ENCODE results near the gene LRTM2. TPM values are rescaled to one million over a fixed set of nuclear protein-coding genes. Genes with fewer than 3 reads are reported as not detected.

The LRTM2 gene
- total RNA-seq, 4 donors from 2014 or later = 0.26 TPM; not detected in 3

DNA sequence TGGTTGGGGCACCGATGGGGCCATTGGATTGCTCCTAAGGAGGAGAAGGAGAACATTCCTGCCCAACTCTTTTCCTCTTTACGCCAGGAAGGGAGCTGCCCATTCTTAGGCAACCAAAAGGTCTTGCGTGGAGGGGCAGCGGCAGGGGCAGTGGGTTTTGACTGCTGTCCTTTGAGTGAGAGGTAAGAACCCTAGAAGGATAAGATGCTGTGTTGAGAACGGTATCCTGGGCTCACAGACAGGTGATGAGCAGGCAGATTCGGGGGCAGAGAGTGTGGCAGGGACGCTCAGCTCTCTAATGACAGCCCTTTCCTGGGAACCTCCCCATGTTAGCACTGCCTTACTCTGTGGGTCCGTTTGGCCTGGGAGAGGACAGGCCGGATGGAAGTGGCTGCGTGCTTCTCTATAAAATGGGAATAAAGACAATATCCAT lies 13.2 kb downstream of the LRTM2 start:
- H3K27ac ChIP-seq = no peak overlapping the region
- H3K27me3 ChIP-seq = peaks cover 58% of the 10 kb centered on the region
- TF ChIP-seq POLR2A (IDR thresholded peaks at IDR 0.05) (no peak), EP300 (IDR thresholded peaks at IDR 0.05) (no peak), POLR2AphosphoS5 (IDR thresholded peaks at IDR 0.05) (no peak)
- TF ChIP-seq, protein P1, sequence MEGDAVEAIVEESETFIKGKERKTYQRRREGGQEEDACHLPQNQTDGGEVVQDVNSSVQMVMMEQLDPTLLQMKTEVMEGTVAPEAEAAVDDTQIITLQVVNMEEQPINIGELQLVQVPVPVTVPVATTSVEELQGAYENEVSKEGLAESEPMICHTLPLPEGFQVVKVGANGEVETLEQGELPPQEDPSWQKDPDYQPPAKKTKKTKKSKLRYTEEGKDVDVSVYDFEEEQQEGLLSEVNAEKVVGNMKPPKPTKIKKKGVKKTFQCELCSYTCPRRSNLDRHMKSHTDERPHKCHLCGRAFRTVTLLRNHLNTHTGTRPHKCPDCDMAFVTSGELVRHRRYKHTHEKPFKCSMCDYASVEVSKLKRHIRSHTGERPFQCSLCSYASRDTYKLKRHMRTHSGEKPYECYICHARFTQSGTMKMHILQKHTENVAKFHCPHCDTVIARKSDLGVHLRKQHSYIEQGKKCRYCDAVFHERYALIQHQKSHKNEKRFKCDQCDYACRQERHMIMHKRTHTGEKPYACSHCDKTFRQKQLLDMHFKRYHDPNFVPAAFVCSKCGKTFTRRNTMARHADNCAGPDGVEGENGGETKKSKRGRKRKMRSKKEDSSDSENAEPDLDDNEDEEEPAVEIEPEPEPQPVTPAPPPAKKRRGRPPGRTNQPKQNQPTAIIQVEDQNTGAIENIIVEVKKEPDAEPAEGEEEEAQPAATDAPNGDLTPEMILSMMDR (IDR thresholded peaks at IDR 0.05) = no peak
- H3K4me1 ChIP-seq = peaks cover 9% of the 10 kb centered on the region
- H3K36me3 ChIP-seq = no peaks in the 10 kb centered on the region
- 76% methylated on average over 10 of the region's 10 CpGs for WGBS
- no peaks in the 10 kb centered on the region for H3K9me3 ChIP-seq
- DNase-seq (ENCODE audit: low spot score in 2 of 2) = no peak
- H3K4me3 ChIP-seq = no peak overlapping the region

DNA sequence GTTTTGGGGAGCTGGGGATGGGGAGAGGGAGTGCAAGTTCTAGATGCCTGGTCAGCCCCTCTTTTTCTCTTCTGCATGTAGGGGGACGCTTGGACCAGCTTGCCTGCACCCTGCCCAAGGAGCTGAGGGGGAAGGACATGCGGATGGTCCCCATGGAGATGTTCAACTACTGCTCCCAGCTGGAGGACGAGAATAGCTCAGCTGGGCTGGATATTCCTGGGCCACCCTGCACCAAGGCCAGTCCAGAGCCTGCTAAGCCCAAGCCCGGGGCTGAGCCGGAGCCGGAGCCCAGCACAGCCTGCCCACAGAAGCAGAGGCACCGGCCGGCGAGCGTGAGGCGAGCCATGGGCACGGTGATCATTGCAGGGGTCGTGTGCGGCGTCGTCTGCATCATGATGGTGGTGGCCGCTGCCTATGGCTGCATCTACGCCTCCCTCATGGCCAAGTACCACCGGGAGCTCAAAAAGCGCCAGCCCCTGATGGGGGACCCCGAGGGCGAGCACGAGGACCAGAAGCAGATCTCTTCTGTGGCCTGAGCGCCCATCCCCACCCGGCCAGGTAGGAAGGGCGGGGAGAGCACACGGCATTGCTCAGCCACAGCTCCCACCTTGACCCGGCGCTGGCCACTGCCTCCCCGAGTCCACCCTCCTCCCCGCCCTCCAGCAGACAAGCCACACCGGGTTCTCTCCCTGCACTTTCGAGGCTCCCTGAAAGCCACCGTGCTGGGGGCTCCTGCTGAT lies 14.0 kb downstream of the LRTM2 start:
- Histone ChIP-seq H3K27ac (no peak overlapping the region), H3K27me3 (peaks cover 58% of the 10 kb centered on the region), H3K36me3 (no peaks in the 10 kb centered on the region), H3K9me3 (no peaks in the 10 kb centered on the region), H3K4me3 (no peak overlapping the region), H3K4me1 (peaks cover 9% of the 10 kb centered on the region)
- no peak for DNase-seq (ENCODE audit: low spot score in 2 of 2)
- TF ChIP-seq EP300 (IDR thresholded peaks at IDR 0.05) = no peak
- WGBS = 60% methylated on average over 4 of the region's 34 CpGs

DNA sequence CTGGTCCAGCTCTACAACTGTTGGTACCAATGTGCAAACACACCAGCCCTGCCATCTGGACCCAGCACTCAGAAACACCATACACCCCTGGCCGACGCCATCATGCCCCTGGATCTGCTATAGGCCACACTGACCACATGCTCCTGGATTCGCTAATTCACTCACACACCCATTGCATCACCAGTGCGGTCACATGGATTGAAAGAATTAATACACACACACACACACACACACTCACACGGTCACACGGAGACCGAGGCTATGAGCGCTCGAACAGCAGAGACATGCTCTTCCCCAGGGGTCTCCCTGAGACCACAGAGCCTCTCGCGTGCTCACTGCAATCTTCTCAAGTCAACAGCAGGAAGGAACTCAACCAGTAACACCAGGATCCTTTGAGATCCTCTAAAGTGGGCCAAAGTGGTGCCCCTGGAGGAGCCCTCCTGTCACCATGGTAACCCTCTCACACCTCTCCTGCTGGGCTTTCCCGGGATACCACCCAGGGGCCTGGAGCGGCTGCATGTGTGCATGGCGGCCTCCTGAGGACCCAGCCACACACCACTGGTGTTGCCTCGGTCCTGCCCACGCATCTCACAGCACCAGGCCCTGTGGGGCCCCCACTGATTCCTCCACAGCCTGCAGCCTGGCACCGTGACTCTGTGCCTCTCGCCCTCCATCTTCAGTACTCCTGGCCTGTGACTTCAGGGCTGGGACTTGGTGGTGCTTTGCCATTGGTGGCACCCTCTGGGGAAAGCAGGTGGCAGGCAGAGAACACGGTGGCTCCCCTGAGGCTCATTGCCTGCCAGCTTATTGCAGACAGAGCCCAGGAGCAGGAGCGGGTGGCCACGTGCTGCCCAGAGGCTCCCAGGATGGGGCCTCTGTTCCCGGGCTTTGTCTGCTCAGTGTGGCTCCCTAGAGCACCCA lies 15.1 kb downstream of the LRTM2 start:
- WGBS = 87% methylated on average over 19 of the region's 22 CpGs
- TF ChIP-seq POLR2A (IDR thresholded peaks at IDR 0.05) (no peak), EP300 (IDR thresholded peaks at IDR 0.05) (no peak), POLR2AphosphoS5 (IDR thresholded peaks at IDR 0.05) (no peak)
- TF ChIP-seq, protein P1 (IDR thresholded peaks at IDR 0.05) = no peak

DNA sequence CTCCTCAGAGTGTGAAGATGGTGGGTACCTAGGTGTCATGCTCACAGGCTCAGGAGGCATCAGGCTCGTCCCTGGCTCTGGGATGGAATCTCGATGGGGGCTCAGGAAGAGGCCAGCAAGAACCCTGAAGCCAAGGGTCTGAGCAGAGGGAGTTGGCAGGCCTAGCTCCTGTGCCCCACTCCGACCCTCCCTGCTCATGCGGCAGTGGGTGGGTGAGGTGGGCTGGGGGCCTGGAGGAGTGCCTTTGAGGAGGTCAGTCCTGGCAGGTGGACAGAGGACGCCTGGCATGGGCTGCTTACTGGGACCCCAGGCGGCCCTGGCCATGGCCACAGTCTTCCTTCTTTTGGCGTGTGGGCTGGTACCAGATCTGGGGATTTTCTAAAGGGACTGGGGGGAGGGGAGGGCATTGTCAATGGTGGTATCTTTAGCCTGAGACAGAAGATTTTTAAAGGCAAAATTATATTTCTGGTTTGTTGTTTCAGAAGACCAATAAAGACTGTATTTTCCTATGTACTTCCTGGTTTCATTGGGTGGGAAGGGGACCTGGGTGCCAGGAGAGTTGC lies 16.0 kb downstream of the LRTM2 start:
- Histone ChIP-seq H3K4me3 (no peak overlapping the region), H3K27ac (no peak overlapping the region), H3K36me3 (no peaks in the 10 kb centered on the region), H3K4me1 (peaks cover 3% of the 10 kb centered on the region), H3K9me3 (no peaks in the 10 kb centered on the region), H3K27me3 (peaks cover 41% of the 10 kb centered on the region)
- DNase-seq (ENCODE audit: low spot score in 2 of 2) = no peak
- WGBS = 60% methylated on average over 7 of the region's 7 CpGs
- no peak for TF ChIP-seq POLR2AphosphoS5 (IDR thresholded peaks at IDR 0.05)
- TF ChIP-seq, protein P1 (IDR thresholded peaks at IDR 0.05) = no peak
- TF ChIP-seq EP300 (IDR thresholded peaks at IDR 0.05) = no peak
- no peak for TF ChIP-seq POLR2A (IDR thresholded peaks at IDR 0.05)

More for the DNA sequence above, 15.1 kb downstream of the LRTM2 start:
- Histone ChIP-seq H3K4me3 (no peak overlapping the region), H3K27me3 (peaks cover 50% of the 10 kb centered on the region), H3K9me3 (no peaks in the 10 kb centered on the region), H3K36me3 (no peaks in the 10 kb centered on the region), H3K27ac (no peak overlapping the region), H3K4me1 (peaks cover 9% of the 10 kb centered on the region)
- no peak for DNase-seq (ENCODE audit: low spot score in 2 of 2)

DNA sequence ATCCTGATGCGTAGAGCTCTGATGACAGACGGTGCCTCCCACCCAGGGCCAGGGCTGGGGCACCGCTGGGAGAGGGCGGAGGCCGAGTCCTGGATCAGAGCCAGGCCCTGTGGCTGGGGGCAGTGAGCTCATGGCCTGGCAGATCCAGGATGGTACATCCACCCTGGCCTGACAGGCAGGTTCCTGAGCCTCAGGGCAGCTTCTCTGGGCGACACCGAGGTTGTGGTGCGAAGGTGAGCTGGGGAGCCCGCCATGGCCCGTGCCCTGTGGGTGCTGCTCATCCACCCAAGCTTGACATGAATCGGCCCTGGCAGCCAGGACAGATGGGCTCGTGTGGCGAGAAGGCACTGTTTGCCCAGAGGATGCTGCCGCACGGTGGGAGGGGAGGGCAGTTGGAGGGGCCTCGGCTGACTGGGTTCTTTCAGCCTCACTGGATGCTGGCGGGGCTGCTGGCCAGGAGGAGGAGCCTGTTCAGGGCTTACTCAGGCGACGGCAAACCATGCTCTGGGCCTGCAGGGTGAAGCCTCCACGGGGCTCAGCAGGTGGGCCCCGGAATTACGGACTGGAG lies 16.6 kb downstream of the LRTM2 start:
- 44% methylated on average over 7 of the region's 22 CpGs for WGBS
- DNase-seq (ENCODE audit: low spot score in 2 of 2) = no peak
- H3K36me3 ChIP-seq = no peaks in the 10 kb centered on the region
- TF ChIP-seq, protein P1 (IDR thresholded peaks at IDR 0.05) = no peak
- TF ChIP-seq EP300 (IDR thresholded peaks at IDR 0.05) (no peak), POLR2A (IDR thresholded peaks at IDR 0.05) (no peak), POLR2AphosphoS5 (IDR thresholded peaks at IDR 0.05) (no peak)
- H3K9me3 ChIP-seq = no peaks in the 10 kb centered on the region
- H3K27ac ChIP-seq = no peak overlapping the region
- no peaks in the 10 kb centered on the region for H3K4me1 ChIP-seq
- no peak overlapping the region for H3K4me3 ChIP-seq
- peaks cover 40% of the 10 kb centered on the region for H3K27me3 ChIP-seq
